Stimulated activated CD4-positive, alpha-beta T cell treated with anti-CD3 and anti-CD28 coated beads, Interleukin-1b, Interleukin-23, amount 100 ng/mL, for 48 hours (primary cell): ENCODE measurements around the gene RGS10.

Experiments used
- DNase-seq: peaks from one replicate; pipeline ENCODE4 v3.0.0-alpha.2; 2020

Gene RGS10

DNA sequence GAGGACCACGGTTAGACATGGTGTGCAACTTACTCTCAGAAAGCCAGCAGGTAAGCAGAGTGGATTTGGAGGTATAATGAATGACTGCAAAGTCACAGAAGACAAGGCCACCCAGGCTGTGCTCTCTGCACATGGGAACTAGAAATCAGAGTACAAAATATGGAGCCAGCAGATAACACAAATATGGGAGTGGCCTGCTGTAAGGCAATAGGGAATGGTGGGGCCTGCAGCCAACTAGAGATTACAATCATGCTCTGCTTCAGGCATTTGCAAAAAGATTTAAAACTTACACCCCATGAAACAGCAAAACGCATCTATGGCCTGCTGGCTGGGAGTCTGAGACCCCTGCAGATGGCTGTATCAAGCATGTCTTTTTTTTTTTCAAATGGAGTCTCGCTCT lies 47.0 kb downstream of the RGS10 start:
- no peak for DNase-seq

DNA sequence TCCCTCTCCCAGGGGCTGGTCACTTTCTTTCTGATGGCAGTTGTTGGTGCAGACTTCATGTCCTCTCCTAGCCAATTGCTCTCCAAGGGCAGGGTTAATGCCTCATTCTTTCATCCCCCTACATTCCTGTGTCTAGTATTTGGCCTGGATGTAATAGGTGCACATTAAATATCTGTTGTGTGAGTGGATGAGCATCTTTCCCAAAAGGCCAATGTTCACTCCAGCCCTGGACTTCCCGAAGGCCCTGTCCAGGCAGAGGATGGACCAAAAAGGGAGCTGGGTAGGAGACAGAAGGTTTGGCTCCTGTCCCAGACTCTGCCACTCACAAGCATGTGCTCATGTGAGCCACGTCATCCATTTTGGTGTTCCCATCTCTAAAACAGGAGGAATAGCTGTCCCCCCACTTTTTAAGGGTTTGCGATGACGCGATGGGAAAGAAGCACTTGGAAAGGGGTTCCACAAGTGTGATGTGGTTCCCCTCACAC lies 47.5 kb downstream of the RGS10 start:
- no peak for DNase-seq

GRCh38 chr10:119494236-119495020 lies 48.1 kb downstream of the RGS10 start:
- DNase-seq, result no peak

DNA sequence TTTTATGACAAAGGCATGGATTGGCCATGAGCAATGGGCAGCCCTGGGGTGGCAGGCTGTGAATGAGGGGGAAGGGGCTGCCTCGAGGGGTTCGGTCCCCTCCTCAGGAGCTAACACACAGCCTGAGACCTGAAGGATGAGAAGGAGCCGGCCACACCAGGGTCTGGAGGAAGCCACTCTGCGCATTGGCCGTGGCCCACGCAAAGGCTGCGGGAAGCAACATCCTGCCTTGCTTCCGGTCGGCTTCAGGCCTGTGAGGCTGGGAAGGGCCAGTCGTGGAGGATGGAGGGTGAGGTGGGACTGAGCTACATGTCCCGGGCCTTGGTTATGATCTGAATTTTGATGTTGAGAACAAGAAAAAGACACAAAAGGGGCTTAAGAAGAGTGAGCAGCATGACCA lies 49.4 kb downstream of the RGS10 start:
- DNase-seq, result no peak

DNA sequence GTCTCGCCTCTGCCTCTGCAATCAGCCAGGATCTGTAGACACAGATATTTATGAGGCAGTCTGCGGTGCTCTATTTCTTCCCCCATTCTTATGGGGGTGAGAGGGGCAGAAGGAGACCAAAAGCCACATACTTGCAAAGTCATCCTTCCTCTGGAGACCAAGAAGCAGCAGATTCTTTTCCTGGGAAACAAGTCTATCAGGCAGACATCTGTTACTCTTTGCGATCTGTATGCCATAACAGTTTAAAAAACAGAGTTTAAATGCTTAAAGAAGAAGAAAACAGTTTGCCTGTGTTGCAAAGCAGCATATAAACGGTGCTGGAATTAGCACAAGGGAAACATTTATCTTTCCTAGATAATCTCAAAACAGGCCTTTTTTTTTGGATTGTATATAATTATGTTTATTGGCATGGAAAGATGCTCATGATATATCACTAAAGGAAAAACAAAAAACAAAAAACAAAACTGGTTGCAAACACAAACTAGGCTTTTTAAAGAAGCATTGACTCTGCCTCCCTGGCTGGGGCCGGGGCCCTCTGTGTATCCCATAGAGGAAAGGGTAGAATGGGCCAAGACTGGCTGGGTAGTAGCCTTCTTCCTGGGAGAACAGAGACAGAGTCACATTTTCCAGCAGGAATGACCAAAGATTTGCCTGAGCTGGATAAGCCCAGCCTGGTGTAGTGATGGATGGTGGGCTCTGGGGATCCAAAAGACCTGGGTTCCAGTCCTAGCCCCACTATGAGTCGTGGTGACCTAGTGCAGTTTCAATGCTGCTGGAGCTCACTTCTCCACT lies 50.4 kb downstream of the RGS10 start:
- DNase-seq, result no peak

- DNase-seq, result no peak
Observed at GRCh38 chr10:119489991-119490326, 52.6 kb downstream of the RGS10 start.

DNA sequence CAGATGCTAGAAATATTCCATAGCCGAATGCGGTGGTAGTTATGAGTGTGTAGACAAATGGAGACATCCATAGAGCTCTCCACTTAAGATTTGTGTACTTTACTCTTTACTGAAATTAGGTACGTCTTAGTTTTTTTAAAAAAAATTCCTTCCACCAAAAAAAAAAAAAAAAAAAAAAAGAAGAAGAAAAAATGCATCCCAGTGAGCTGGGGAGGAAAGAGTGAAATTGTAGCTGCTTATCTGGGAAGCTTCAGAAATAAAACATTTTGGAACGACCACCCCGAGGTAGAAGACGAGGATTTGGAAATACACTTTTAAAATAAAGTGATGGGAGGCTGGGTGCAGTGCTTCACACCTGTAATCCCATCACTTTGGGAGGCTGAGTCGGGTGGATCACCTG lies 53.8 kb downstream of the RGS10 start:
- DNase-seq, result no peak

- DNase-seq, result no peak
Observed at GRCh38 chr10:119483839-119484238, 58.7 kb downstream of the RGS10 start.

GRCh38 chr10:119483001-119483400 lies 59.5 kb downstream of the RGS10 start:
- DNase-seq, result no peak

- DNase-seq, result no peak
Observed at GRCh38 chr10:119481781-119482426, 60.6 kb downstream of the RGS10 start.

GRCh38 chr10:119480667-119481066 lies 61.9 kb downstream of the RGS10 start:
- no peak for DNase-seq

DNA sequence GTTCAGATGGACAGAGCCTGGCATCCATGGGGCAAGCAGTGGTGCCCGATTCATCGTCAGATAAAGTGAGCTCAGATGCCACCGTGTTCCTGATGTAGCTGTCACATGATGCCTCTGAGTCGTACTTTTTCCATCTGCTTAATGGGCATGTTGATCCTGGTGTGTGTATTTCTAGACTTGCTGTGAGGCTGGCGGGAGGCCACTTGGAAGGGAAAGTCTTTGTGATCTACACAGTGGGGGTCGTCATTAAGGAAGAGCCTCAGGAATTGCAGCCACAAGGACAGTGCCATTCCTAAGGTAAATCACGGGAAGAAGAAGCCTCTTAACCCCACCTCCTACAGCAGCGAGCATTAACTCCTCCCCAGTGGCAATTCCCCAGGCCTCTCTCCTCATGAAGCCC lies 63.0 kb downstream of the RGS10 start:
- DNase-seq, result no peak

DNA sequence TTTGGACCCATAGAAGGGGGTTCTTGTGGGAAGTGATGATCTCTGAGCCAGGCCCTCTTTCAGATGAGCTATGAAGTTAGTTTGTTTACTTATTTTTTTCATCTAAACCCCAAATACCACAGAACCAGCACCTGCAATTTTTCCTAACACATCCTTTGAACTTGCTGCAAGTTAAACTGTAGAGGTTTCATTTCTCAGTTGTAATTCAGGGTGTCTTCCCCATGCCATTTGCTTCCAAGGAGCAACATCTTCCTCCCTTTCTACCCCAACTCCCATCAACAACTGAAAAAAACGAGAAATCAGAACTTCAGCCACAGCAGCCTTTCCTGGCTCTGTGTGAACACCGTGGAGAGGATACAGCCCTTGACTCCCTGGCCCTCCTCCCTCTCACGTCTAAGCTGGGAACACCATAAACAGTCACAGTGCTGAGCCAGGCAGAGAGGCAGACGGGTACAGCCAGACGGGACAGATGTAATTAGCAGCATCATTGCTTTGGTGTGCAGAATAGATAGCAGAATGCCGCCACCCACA lies 63.6 kb downstream of the RGS10 start:
- no peak for DNase-seq

DNA sequence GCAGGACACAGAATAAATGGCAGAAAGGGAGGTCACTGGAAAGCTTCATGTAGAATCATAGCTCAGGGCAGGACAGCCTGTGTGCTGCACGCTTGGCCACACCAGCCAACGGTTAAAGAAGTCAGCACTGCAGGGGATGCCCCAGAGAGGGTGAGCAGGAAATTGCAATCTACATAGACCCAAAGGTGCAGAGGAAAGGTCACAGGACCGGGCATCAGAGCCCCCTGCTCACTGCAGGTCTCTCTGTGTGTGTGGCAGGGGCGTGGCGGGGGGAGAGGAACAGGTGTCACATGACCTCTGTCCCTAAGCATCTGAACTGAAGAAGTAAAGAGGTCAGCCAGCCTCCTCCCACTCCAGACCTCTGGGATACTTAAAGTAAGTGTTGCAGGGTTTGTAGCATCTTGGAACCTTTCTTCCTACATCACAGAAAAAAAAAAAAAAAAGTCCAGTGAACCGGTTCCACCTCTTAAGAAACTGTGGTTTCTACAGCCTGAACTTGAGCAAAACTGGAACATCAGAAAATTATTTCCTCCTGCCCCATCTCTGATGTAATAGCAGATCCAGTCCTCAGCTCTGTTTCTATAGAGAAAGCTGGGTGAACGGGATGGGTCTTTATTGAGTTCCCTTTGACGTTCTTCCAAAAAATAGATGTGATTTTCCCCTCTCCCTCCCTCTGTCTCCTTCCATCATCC lies 64.3 kb downstream of the RGS10 start:
- no peak for DNase-seq

DNA sequence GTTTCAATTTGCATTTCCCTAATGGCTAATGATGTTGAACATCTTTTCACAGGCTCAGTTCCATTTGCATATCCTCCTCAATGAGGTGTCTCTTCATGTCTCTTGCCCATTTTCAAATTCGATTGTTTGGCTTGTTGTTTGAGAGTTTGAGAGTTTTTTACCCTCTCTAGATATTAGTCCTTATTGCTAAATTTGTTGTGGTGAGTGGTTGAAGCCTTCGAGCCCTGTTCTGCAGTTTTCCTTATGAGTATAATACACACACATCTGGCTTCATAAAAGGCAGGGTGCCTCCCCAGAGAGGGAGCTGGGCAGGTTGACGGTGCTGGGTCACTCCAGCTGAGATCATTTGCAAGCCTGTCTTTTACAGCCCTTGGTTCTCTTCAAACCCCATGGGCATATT lies 65.1 kb downstream of the RGS10 start:
- DNase-seq, result no peak

- DNase-seq, result no peak
Observed at GRCh38 chr10:119474606-119475005, 67.9 kb downstream of the RGS10 start.

GRCh38 chr10:119473771-119474170 lies 68.7 kb downstream of the RGS10 start:
- DNase-seq, result no peak

GRCh38 chr10:119470920-119471702 lies 71.4 kb downstream of the RGS10 start:
- no peak for DNase-seq

- DNase-seq, result no peak
Observed at GRCh38 chr10:119469846-119470245, 72.7 kb downstream of the RGS10 start.

DNA sequence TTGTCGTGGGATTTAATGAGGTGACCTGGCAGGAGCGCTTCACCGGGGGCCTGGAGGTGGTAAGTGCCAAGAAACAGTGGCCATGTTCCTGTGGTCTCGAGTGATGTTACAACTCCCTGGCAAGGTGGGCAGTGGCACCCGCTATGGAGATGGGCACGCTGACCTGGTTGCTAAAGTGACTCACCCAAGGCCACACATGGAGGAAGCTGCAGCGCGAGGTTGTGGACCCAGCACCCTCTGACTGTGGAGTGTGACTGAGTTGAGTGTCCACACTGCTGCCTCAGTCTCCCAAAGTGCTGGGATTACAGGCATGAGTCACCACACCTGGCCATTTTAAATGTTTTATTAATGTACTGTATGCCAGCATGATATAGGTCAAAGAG lies 73.2 kb downstream of the RGS10 start:
- DNase-seq, result no peak

- no peak for DNase-seq
Observed at GRCh38 chr10:119468542-119469324, 73.8 kb downstream of the RGS10 start.
